A673 (cell line): ENCODE results near the gene NRAP. TPM values are rescaled to one million over a fixed set of nuclear protein-coding genes. Genes with fewer than 3 reads are reported as not detected.

ENCODE experiments used
- BruUV-seq: library from RNA; stranded (reverse); fragments of 400-500 nt; replicated peaks from 2 replicates; lab custom pipeline; 2021; lab: Mats Ljungman, UMichigan
- CTCF ChIA-PET: fragments of 300-600 bp; sonication (Branson Sonifier 250); formaldehyde crosslinking; loops from one replicate; lab custom pipeline; 2022; ENCODE audit warnings: antibody characterized with exemption; lab: Charles Lee
- POLR2A ChIA-PET: fragments of 300-600 bp; sonication (Branson Sonifier 250); formaldehyde crosslinking; loops from one replicate; lab custom pipeline; 2022; ENCODE audit warnings: antibody characterized with exemption; ENCODE audit not compliant: low non-redundant PET; lab: Charles Lee
- DNase-seq: peaks from one replicate; pipeline ENCODE4 v3.0.0-alpha.2; 2015; ENCODE audit warnings: low spot score
- H3K27ac ChIP-seq: fragments of 200-600 bp; sonication (generic); 2 replicates; pipeline ENCODE4 v1.5.1; 2016; ENCODE audit warnings: mixed run types, low read depth, mild to moderate bottlenecking, mixed read lengths, antibody characterized with exemption, low read length; ENCODE audit not compliant: poor library complexity, severe bottlenecking
- H3K27me3 ChIP-seq: fragments of 200-600 bp; sonication (generic); replicated peaks from 2 replicates; pipeline ENCODE4 v1.6.1; 2017; ENCODE audit warnings: mixed run types, low read depth, mild to moderate bottlenecking, mixed read lengths, antibody characterized with exemption, low read length; ENCODE audit not compliant: insufficient read depth, poor library complexity
- H3K36me3 ChIP-seq: fragments of 200-600 bp; sonication (generic); 2 replicates; pipeline ENCODE4 v1.6.1; 2016; ENCODE audit warnings: mixed run types, mild to moderate bottlenecking, mixed read lengths, antibody characterized with exemption, low read length; ENCODE audit not compliant: insufficient read depth, poor library complexity, severe bottlenecking
- H3K4me1 ChIP-seq: fragments of 200-600 bp; sonication (generic); 2 replicates; pipeline ENCODE4 v1.6.1; 2017; ENCODE audit warnings: mixed run types, mild to moderate bottlenecking, mixed read lengths, antibody characterized with exemption, low read length; ENCODE audit not compliant: insufficient read depth, poor library complexity, severe bottlenecking
- H3K4me3 ChIP-seq: fragments of 200-600 bp; sonication (generic); 2 replicates; pipeline ENCODE4 v1.5.1; 2016; ENCODE audit warnings: low read depth, mixed run types, mild to moderate bottlenecking, mixed read lengths, low read length; ENCODE audit not compliant: poor library complexity, severe bottlenecking
- H3K9me3 ChIP-seq: fragments of 200-600 bp; sonication (generic); 2 replicates; pipeline ENCODE4 v1.6.1; 2016; ENCODE audit warnings: mixed run types, low read depth, mild to moderate bottlenecking, mixed read lengths, antibody characterized with exemption, low read length; ENCODE audit not compliant: poor library complexity, severe bottlenecking
- EZH2 ChIP-seq: fragments of 200-600 bp; sonication (generic); IDR thresholded peaks from 2 replicates; pipeline ENCODE4 v1.6.1; 2017; ENCODE audit warnings: borderline replicate concordance, low read depth, mild to moderate bottlenecking, mixed read lengths, antibody characterized with exemption, low read length; ENCODE audit not compliant: poor library complexity, severe bottlenecking
- intact Hi-C: fragments of 100-400 bp; cut with micrococcal nuclease; formaldehyde crosslinking; loops from one replicate; pipeline ENCODE4 v1.10.0; 2022; ENCODE audit not compliant: unreplicated experiment
- total RNA-seq: library from RNA; stranded (reverse); gene quantifications from 2 replicates; pipeline ENCODE4 v1.2.3, GENCODE V29; 2021
- TF ChIP-seq, protein P1 (sequence below): fragments of 300-800, 200-600 bp; sonication (generic); conservative IDR thresholded peaks from 2 replicates; pipeline ENCODE4 v1.5.1; 2017; ENCODE audit warnings: low read depth, mild to moderate bottlenecking, antibody characterized with exemption, low read length, moderate library complexity, mixed read lengths

Gene NRAP
- total RNA-seq, 1 experiment from 2014 or later = 0.34 TPM

DNA sequence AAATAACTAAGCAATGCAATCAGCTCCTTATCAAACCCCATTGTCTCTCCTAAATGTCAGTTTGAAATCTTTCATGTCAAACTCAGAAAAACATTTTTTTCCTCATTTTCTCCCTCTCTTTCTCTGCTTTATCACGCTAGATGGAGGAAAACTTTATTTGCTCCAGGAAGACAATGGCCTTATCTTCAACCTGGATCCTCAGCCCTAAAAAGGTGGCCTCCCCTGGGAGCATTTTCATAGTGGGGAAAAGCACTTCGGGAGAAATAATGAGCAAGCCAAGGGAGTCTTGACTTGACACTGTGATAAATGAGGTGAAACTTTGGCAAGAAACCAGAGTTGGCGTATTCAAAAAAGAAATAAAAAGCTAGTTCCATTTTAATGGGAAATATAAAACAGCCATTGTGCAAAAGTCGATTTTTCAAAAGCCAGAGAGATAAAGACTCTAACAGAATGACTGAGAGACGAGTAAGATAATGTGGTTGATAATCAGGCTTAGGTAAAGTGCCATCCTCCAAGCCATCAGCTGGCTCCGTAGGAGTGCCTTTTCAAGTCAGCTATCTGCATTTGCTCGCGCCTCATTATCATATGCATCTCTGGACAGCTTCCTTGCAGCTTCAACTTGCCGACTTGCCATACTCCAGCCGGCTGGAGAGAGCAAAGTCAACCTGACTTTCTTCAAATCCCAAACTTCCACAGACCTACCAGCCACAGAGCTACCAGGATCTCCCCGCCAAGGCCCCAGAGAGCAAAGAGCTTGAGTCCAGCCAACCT, 91.1 kb downstream of the NRAP start:
- intact Hi-C loops = no loop called here
- ChIA-PET CTCF (interaction anchor here (1.1 kb wide), 1 partner anchor 9 kb away, joined by 3 read pairs; no protein-coding TSS in a partner anchor), POLR2A (no interaction called here)
- no peaks in the 10 kb centered on the region for H3K9me3 ChIP-seq
- no peak for DNase-seq
- H3K27ac ChIP-seq = no peak overlapping the region
- no peaks in the 10 kb centered on the region for H3K27me3 ChIP-seq
- no peaks in the 10 kb centered on the region for H3K36me3 ChIP-seq
- no peak for TF ChIP-seq EZH2
- TF ChIP-seq, protein P1, sequence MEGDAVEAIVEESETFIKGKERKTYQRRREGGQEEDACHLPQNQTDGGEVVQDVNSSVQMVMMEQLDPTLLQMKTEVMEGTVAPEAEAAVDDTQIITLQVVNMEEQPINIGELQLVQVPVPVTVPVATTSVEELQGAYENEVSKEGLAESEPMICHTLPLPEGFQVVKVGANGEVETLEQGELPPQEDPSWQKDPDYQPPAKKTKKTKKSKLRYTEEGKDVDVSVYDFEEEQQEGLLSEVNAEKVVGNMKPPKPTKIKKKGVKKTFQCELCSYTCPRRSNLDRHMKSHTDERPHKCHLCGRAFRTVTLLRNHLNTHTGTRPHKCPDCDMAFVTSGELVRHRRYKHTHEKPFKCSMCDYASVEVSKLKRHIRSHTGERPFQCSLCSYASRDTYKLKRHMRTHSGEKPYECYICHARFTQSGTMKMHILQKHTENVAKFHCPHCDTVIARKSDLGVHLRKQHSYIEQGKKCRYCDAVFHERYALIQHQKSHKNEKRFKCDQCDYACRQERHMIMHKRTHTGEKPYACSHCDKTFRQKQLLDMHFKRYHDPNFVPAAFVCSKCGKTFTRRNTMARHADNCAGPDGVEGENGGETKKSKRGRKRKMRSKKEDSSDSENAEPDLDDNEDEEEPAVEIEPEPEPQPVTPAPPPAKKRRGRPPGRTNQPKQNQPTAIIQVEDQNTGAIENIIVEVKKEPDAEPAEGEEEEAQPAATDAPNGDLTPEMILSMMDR = no peak
- H3K4me3 ChIP-seq = no peak overlapping the region
- BruUV-seq = no TSS peak
- no peaks in the 10 kb centered on the region for H3K4me1 ChIP-seq

DNA sequence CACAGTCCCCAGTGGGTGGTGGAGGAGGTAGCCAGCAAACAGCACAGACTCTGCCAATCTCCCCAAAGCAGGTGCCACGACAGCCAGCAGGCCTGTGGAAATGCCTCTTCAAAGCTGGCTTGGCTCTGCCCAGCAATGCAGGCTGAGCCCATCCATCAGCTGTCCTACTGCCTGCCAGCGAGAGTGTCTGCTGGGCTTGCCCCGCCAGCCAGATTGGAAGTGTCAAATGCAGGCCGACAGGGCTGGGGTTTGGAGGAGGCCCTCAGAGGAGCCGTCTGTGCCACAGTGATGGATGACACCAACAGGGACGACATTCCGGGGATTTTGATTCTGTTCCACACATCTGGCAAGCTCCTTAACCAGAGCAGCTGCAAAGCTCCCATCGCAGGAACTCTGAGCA, 94.3 kb downstream of the NRAP start:
- no peak overlapping the region for H3K27ac ChIP-seq
- H3K9me3 ChIP-seq = no peaks in the 10 kb centered on the region
- DNase-seq = no peak
- no TSS peak for BruUV-seq
- ChIA-PET CTCF (no interaction called here), POLR2A (no interaction called here)
- intact Hi-C loops = loop anchor here (10.0 kb wide), 3 partner anchors 185 to 1005 kb away; no protein-coding TSS in a partner anchor
- no peak for TF ChIP-seq EZH2
- TF ChIP-seq, protein P1 = no peak
- no peak overlapping the region for H3K4me3 ChIP-seq
- no peaks in the 10 kb centered on the region for H3K36me3 ChIP-seq
- no peaks in the 10 kb centered on the region for H3K27me3 ChIP-seq
- H3K4me1 ChIP-seq = no peaks in the 10 kb centered on the region

DNA sequence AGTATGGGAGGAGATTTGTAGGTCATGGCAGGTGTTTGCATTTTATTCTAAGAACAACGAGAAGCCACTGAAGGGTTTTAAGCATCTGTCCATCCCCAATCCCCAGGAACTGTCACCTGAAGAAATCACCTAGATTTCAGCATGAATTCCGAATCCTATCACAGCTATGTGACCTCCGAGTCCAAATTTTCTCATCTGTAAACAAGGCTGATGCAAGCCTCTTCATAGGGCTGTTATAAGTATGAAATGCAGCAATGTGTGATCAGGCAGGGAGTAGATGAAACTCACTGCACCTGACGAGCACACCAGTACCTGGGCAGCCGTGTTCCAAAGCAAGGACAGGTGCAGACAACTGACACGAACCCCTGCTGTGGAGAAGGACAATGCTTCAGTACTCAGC, 97.0 kb downstream of the NRAP start:
- H3K36me3 ChIP-seq = no peaks in the 10 kb centered on the region
- intact Hi-C loops = loop anchor here (10.0 kb wide), 3 partner anchors 182 to 1002 kb away; no protein-coding TSS in a partner anchor
- BruUV-seq = no TSS peak
- H3K9me3 ChIP-seq = no peaks in the 10 kb centered on the region
- DNase-seq = no peak
- no peak overlapping the region for H3K27ac ChIP-seq
- POLR2A ChIA-PET = no interaction called here
- no peaks in the 10 kb centered on the region for H3K4me1 ChIP-seq
- no peak for TF ChIP-seq EZH2
- TF ChIP-seq, protein P1 = no peak
- H3K27me3 ChIP-seq = no peaks in the 10 kb centered on the region
- CTCF ChIA-PET = no interaction called here
- H3K4me3 ChIP-seq = no peak overlapping the region
